Measurements from ENCODE around the gene UBE2O.

The UBE2O gene

GRCh38 chr17:76492123-76492988 lies 39.4 kb upstream of the UBE2O start:
- TF ChIP-seq, protein P1, sequence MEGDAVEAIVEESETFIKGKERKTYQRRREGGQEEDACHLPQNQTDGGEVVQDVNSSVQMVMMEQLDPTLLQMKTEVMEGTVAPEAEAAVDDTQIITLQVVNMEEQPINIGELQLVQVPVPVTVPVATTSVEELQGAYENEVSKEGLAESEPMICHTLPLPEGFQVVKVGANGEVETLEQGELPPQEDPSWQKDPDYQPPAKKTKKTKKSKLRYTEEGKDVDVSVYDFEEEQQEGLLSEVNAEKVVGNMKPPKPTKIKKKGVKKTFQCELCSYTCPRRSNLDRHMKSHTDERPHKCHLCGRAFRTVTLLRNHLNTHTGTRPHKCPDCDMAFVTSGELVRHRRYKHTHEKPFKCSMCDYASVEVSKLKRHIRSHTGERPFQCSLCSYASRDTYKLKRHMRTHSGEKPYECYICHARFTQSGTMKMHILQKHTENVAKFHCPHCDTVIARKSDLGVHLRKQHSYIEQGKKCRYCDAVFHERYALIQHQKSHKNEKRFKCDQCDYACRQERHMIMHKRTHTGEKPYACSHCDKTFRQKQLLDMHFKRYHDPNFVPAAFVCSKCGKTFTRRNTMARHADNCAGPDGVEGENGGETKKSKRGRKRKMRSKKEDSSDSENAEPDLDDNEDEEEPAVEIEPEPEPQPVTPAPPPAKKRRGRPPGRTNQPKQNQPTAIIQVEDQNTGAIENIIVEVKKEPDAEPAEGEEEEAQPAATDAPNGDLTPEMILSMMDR (conservative IDR thresholded peaks at IDR 0.05) = no peak
- H3K27ac ChIP-seq = no peak overlapping the region

DNA sequence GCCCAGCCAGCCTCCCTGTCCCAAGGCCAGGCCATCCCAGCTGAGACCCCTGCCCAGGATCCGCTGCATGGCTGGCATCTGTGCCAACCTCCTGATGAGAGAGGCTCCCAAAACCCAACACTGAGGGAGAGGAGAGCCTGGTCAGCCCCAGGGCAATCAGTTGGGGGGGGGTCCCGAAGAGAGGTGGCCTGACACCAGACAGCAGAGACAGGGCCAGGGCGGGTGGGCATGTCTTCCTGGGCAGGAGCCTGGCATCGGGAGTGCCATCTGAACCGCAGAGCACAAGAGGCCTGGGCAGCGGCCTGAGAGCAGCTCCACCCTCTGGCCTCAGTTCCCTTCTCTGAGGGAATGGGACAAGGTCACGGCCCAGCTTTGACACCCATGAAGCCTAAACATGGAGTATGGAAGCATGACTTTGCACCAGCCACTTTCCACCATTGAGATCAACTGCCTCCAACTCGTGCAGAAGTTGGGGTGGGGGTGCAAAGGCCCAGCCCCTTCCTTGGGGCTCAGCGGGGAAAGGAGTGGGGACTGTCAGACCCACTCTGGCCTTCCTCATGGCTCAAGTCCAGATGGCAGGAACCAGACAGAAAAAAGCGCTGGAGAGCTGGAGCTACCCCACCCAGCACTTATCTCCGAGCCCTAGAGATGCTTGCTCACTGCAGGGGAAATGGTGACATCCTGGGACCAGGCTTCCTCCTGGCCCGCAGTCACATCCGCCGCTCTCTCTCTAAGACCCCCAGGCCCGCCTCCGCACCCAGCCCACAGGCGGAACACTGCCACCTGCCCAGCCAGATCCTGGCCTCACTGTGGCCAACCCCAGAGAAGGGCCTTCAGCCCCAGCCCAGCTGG lies 38.5 kb upstream of the UBE2O start:
- TF ChIP-seq, protein P1 (conservative IDR thresholded peaks at IDR 0.05) = no peak
- H3K27ac ChIP-seq = no peak overlapping the region

GRCh38 chr17:76490112-76490710 lies 37.3 kb upstream of the UBE2O start:
- H3K27ac ChIP-seq = no peak overlapping the region
- TF ChIP-seq, protein P1 (conservative IDR thresholded peaks at IDR 0.05) = no peak

GRCh38 chr17:76487451-76488192 lies 34.7 kb upstream of the UBE2O start:
- TF ChIP-seq, protein P1 (conservative IDR thresholded peaks at IDR 0.05) = no peak
- no peak overlapping the region for H3K27ac ChIP-seq

DNA sequence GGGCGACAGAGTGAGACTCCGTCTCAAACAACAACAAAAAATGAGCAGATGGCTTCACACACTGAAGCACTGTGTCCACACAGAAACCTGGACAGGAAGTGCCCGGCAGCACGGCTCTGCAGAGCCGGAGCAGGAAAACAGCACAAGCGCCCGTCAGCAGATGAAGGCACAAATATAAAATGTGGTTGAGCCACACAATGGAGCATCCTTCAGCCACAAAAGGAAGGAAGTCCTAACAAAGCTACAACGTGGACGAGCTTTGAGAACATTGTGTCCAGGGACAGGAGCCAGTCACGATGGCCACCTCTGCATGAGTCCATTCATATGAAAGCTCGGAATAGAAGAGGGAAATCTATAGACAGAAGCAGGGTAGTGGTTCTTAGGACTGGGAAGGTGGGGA lies 32.6 kb upstream of the UBE2O start:
- H3K27ac ChIP-seq = peak overlapping the region; percentile 63
- TF ChIP-seq, protein P1 (conservative IDR thresholded peaks at IDR 0.05) = no peak

DNA sequence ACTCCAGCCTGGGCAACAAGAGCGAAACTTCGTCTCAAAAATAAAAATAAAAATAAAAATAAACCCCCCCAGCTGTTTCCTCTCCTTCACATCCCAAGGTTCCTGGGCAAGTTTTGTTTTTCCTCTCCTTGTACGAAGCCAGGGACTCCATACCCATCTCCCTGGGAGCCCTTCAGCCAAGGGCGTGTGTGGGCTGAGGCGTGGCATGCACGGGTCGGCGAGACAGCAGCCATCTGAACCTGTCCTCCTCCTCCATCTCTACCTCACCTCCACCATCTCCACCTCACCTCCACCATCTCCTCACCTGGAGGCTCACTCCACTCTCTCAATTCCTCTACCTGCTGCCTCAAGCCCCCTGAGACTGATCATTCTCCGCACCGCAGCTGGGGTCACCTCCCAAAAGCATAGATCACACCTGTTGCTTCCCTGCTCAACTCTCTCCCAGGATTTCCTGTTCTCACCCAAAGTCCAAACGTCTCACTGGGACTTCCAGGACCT lies 31.3 kb upstream of the UBE2O start:
- TF ChIP-seq, protein P1 (conservative IDR thresholded peaks at IDR 0.05) = no peak
- no peak overlapping the region for H3K27ac ChIP-seq
